Measurements from ENCODE around the gene CYB5B. TPM values are rescaled to one million over a fixed set of nuclear protein-coding genes. Genes with fewer than 3 reads are reported as not detected.
"Not testable (repeated sequence)": the region's sequence is repeated elsewhere in the genome, so short reads cannot be mapped to it uniquely, and the experiment has no call there.

Gene CYB5B
- total RNA-seq, 1 experiment from 2014 or later, result 103 TPM

DNA sequence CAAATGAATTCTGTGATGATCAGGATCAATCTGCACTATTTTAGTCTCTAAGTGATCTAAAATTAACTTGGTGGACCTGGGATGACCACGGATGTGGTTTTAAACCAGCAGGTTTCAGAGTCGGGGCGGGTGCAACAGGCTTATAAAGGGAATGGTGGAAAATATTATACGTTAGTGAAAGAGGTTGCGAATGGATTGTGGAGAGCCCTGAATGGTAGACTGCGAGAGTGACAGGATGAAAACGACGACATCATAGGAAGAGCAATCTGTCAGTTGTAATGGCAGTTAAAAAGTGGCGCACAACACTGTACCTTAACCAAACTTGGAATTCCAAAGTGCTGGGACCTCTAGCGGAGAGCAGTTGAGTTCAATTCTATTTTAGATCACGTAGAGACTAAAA is 1.2 kb upstream of the CYB5B start:
- H3K36me3 ChIP-seq (replicated peaks; ENCODE audit: control insufficient read depth, insufficient read depth, low read length), result peaks cover 2% of the 10 kb centered on the region; the same call in 1 of the 2 replicates
- no peak for DNase-seq
- H3K27me3 ChIP-seq (ENCODE audit: control insufficient read depth, insufficient read depth, low read length), result no peaks in the 10 kb centered on the region
- H3K4me3 ChIP-seq (ENCODE audit: insufficient read depth, low read depth, low read length), result no peak overlapping the region

- Histone ChIP-seq H3K4me3 (ENCODE audit: insufficient read depth, low read depth, low read length) (peak overlapping the region; percentile 89), H3K27me3 (ENCODE audit: control insufficient read depth, insufficient read depth, low read length) (no peaks in the 10 kb centered on the region), H3K36me3 (replicated peaks; ENCODE audit: control insufficient read depth, insufficient read depth, low read length) (peaks cover 4% of the 10 kb centered on the region)
- no peak for DNase-seq
These were observed 741 bp downstream of the CYB5B start for GRCh38 chr16:69424935-69425784.

- Histone ChIP-seq H3K4me3 (ENCODE audit: insufficient read depth, low read depth, low read length) (no peak overlapping the region), H3K36me3 (replicated peaks; ENCODE audit: control insufficient read depth, insufficient read depth, low read length) (peaks cover 5% of the 10 kb centered on the region), H3K27me3 (ENCODE audit: control insufficient read depth, insufficient read depth, low read length) (no peaks in the 10 kb centered on the region)
- DNase-seq, result no peak
These were observed 4.2 kb downstream of the CYB5B start for GRCh38 chr16:69428652-69429051.

DNA sequence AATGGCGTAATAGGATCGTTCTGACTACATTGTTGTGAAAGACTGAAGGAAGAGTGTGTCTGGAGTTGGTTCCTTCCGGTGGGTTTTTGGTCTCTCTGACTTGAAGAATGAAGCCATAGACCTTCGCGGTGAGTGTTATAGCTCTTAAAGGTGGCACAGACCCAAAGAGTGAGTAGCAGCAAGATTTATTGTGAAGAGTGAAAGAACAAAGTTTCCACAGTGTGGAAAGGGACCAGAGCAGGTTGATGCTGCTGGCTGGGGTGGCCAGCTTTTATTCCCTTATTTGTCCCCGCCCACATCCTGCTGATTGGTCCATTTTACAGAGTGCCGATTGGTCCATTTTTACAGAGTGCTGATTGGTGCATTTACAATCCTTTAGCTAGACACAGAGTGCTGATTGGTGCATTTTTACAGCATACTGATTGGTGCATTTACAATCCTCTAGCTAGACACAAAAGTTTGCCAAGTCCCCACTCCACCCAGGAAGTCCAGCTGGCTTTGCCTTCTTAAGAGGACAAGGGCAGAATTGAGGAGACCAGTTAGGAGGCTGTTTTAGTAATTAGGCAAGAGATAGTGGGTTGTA is 4.7 kb downstream of the CYB5B start:
- not testable (repeated sequence) for H3K4me3 ChIP-seq (ENCODE audit: insufficient read depth, low read depth, low read length); H3K36me3 ChIP-seq (replicated peaks; ENCODE audit: control insufficient read depth, insufficient read depth, low read length); DNase-seq; H3K27me3 ChIP-seq (ENCODE audit: control insufficient read depth, insufficient read depth, low read length)

DNA sequence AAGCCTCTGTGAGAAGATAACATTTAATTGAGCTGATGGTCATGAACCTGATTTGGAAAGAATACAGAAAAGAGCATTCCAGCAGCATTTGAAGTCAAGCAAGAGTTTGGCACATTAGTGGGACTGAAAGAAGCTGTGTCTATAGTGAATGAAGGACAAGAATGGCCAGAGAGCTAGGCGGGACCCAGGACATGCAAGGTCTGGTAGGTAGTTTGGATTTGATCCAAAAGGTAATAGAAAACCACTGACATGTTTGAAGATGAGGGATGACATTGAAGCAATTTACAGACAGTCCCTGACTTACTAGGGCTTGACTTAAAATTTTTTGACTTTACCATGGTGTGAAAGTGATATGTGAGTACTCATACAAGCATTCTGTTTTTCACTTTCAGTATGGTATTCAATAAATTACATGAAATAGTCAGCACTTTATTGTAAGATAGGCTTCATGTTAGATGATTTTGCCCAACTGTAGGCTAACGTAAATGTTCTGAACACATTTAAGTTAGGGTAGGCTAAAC is 7.6 kb downstream of the CYB5B start:
- peaks cover 5% of the 10 kb centered on the region for H3K36me3 ChIP-seq (replicated peaks; ENCODE audit: control insufficient read depth, insufficient read depth, low read length)
- no peak overlapping the region for H3K4me3 ChIP-seq (ENCODE audit: insufficient read depth, low read depth, low read length)
- no peak for DNase-seq
- H3K27me3 ChIP-seq (ENCODE audit: control insufficient read depth, insufficient read depth, low read length), result no peaks in the 10 kb centered on the region

DNA sequence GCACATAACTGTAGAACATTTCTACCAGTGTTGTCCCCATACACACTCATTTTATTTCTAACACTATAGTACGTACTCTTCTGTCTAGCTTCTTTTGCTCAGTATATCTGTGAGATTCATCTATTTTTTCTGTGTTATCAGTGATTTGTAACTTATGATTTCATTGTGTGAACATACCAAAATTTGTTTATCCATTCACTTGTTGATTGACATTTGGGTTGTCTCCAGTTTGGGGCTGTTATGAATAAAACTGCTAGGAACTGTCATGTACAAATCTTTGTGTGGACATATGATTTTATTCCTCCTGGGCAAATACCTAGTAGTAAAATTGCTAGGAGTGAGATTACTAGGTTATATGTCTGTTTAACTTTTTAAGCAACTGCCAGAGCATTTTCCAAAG is 9.6 kb downstream of the CYB5B start:
- DNase-seq, result no peak
- Histone ChIP-seq H3K36me3 (replicated peaks; ENCODE audit: control insufficient read depth, insufficient read depth, low read length) (peaks cover 1% of the 10 kb centered on the region), H3K4me3 (ENCODE audit: insufficient read depth, low read depth, low read length) (no peak overlapping the region), H3K27me3 (ENCODE audit: control insufficient read depth, insufficient read depth, low read length) (no peaks in the 10 kb centered on the region)

GRCh38 chr16:69435977-69436820 is 11.8 kb downstream of the CYB5B start:
- Histone ChIP-seq H3K36me3 (replicated peaks; ENCODE audit: control insufficient read depth, insufficient read depth, low read length) (peaks cover 1% of the 10 kb centered on the region), H3K27me3 (ENCODE audit: control insufficient read depth, insufficient read depth, low read length) (no peaks in the 10 kb centered on the region), H3K4me3 (ENCODE audit: insufficient read depth, low read depth, low read length) (no peak overlapping the region)
- DNase-seq, result no peak

DNA sequence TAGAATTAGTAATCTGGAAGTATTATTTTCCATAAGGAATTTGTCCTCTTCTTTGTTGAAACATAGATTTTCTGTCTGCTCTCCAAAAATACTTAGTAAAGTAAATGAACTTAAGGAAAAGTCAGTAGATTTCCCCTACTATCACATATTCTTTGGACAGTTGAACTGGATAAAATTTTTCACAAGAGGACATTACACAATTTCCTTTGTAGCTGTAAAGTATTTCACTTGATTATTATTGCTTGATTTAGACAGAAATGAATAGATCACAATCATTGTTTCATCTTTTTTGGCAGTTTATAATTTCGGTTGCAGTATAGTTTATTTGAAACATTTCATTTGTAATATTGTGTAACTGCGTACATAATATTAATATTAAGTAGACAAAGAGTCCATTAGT is 12.5 kb downstream of the CYB5B start:
- Histone ChIP-seq H3K4me3 (ENCODE audit: insufficient read depth, low read depth, low read length) (no peak overlapping the region), H3K27me3 (ENCODE audit: control insufficient read depth, insufficient read depth, low read length) (no peaks in the 10 kb centered on the region), H3K36me3 (replicated peaks; ENCODE audit: control insufficient read depth, insufficient read depth, low read length) (peaks cover 1% of the 10 kb centered on the region)
- DNase-seq, result no peak

GRCh38 chr16:69438465-69438864 is 14.0 kb downstream of the CYB5B start:
- Histone ChIP-seq H3K27me3 (ENCODE audit: control insufficient read depth, insufficient read depth, low read length) (no peaks in the 10 kb centered on the region), H3K4me3 (ENCODE audit: insufficient read depth, low read depth, low read length) (no peak overlapping the region), H3K36me3 (replicated peaks; ENCODE audit: control insufficient read depth, insufficient read depth, low read length) (no peaks in the 10 kb centered on the region; the same call in 1 of the 2 replicates)
- DNase-seq, result no peak

GRCh38 chr16:69440250-69440649 is 15.8 kb downstream of the CYB5B start:
- Histone ChIP-seq H3K4me3 (ENCODE audit: insufficient read depth, low read depth, low read length) (no peak overlapping the region), H3K27me3 (ENCODE audit: control insufficient read depth, insufficient read depth, low read length) (no peaks in the 10 kb centered on the region), H3K36me3 (replicated peaks; ENCODE audit: control insufficient read depth, insufficient read depth, low read length) (no peaks in the 10 kb centered on the region; the same call in 1 of the 2 replicates)
- no peak for DNase-seq

DNA sequence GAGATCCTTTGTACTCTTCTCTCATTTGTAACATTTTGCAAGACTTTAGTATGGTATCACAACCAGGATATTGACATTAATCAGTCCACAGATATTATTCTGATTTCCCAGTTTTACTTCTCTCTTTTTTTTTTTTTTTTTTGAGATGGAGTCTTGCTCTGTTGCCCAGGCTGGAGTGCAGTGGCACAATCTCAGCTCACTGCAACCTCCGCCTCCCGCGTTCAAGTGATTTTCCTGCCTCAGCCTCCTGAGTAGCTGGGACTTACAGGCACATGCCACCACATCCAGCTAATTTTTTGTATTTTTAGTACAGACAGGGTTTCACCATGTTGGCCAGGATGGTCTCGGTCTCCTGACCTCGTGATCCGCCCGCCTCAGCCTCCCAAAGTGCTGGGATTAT is 16.6 kb downstream of the CYB5B start:
- H3K4me3 ChIP-seq (ENCODE audit: insufficient read depth, low read depth, low read length); DNase-seq; H3K36me3 ChIP-seq (replicated peaks; ENCODE audit: control insufficient read depth, insufficient read depth, low read length); H3K27me3 ChIP-seq (ENCODE audit: control insufficient read depth, insufficient read depth, low read length): not testable (repeated sequence)

DNA sequence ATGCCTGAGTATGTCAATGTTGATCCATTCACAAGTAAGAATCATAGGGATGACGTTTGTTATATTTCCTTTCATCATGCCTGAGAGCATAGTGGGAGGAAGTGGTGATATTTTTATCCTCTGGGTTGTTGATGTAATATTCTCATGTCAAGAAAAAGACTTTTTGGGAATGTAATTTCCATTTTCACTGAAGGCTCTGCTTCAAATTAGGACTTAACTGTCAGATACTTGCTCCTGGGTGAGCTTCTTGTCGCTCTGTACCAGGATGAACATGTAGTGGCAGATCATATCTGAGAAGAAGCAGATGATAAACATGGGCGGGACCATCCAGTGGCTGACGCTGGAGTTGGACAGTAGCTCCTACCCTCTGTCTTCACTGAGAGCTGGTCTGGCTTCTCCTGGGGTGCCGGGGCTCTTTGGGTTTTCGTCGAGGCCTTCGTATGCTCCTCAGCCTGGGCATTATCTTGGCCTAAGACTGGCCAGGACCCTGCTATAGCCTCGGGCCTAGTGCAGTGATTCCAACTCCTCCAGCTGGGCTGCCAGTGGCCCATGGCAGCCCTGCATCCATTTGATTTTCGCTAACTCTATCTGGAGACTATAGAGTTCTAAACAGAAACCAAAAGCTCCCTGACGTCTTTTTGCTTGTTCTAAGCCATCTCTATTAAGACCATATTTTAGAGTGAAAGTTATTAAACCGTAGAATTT is 19.7 kb downstream of the CYB5B start:
- no peak for DNase-seq
- Histone ChIP-seq H3K27me3 (ENCODE audit: control insufficient read depth, insufficient read depth, low read length) (no peaks in the 10 kb centered on the region), H3K4me3 (ENCODE audit: insufficient read depth, low read depth, low read length) (no peak overlapping the region), H3K36me3 (replicated peaks; ENCODE audit: control insufficient read depth, insufficient read depth, low read length) (peaks cover 2% of the 10 kb centered on the region)

DNA sequence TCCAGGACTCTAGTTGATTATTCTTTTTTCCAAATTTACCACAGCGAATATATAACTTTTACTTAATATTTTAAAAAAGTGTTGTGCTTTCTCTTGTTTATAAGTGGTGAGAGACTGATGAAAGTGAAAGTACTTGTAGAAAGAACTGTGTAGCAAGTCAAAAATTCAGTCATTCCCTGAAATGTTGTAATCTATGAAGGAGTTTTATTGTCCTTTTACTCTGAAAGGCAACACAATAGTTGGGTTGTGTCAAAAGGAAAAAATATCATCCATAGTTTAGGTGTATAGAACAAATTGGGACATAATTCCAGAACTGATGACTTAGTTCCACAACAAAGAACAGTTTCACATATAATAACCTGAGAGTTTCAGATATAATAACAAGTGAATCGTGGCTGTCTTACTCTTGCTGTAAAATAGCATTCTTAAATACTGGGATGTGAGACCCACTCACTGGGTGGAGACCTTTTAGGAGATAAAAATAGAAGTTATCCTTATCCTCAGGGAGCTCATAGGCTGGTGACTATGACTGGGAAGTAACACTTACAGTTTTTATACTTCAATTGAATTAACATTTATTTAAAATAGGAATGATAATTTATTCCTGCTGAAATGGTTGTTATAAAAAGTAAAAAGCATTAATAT is 20.6 kb downstream of the CYB5B start:
- H3K4me3 ChIP-seq (ENCODE audit: insufficient read depth, low read depth, low read length), result no peak overlapping the region
- no peaks in the 10 kb centered on the region for H3K27me3 ChIP-seq (ENCODE audit: control insufficient read depth, insufficient read depth, low read length)
- peaks cover 2% of the 10 kb centered on the region for H3K36me3 ChIP-seq (replicated peaks; ENCODE audit: control insufficient read depth, insufficient read depth, low read length)
- no peak for DNase-seq

Measured in H7 (cell line).